Esophagus squamous epithelium (tissue), 4 donors: Measurements from ENCODE around the gene RGS6.

ENCODE experiments used
- CTCF ChIP-seq, 6 experiments: fragments of 450-650 bp in 4 of 6; fragments of 200-600 bp in 2 of 6; sonication (generic) in 2 of 6; IDR thresholded peaks; one replicate each; pipeline ENCODE4 v1.5.1; 2016 to 2019; ENCODE audit warnings: antibody characterized with exemption in 6 of 6, mild to moderate bottlenecking in 4 of 6, moderate library complexity in 4 of 6
- POLR2A ChIP-seq, 4 donors: fragments of 450-650 bp; IDR thresholded peaks; one replicate each; pipeline ENCODE4 v1.6.1; 2017; ENCODE audit warnings: antibody characterized with exemption in 4 of 4, mild to moderate bottlenecking in 4 of 4, moderate library complexity in 3 of 4

- TF ChIP-seq CTCF (IDR thresholded peaks at IDR 0.05) (no peak), POLR2A (IDR thresholded peaks at IDR 0.05) (no peak)
Observed at GRCh38 chr14:72565149-72565559, 632.9 kb downstream of the RGS6 start.
